Naive thymus-derived CD4-positive, alpha-beta T cell (primary cell): ENCODE results near the gene UNCX. TPM values are rescaled to one million over a fixed set of nuclear protein-coding genes. Genes with fewer than 3 reads are reported as not detected.
A peak's percentile ranks its signal among the peaks of the same experiment; 100 is the strongest.

Source experiments
- ATAC-seq: fragments of 150-1000 bp; cut with Tn5 transposase; 2 replicates; pipeline ENCODE4 v1.10.0; 2021; ENCODE audit warnings: mild to moderate bottlenecking, moderate library complexity
- CTCF ChIA-PET: fragments of 350-600 bp; sonication (Branson Sonifier 250); formaldehyde crosslinking; loops from one replicate; lab custom pipeline; 2021; ENCODE audit warnings: antibody characterized with exemption; lab: Charles Lee
- POLR2A ChIA-PET: fragments of 350-600 bp; sonication (Branson Sonifier 250); formaldehyde crosslinking; loops from one replicate; lab custom pipeline; 2021; ENCODE audit warnings: antibody characterized with exemption, inconsistent platforms; lab: Charles Lee
- DNase-seq, 9 donors: peaks; one replicate each; pipeline versions ENCODE4 v3.0.0 to v3.0.0-alpha.2; 2020 to 2022; ENCODE audit warnings: mixed read lengths in 1 of 9
- H3K27ac ChIP-seq: one replicate; pipeline ENCODE4 v1.7.0; 2013; ENCODE audit warnings: mild to moderate bottlenecking, low read depth, low read length, moderate library complexity
- H3K27me3 ChIP-seq, 2 donors: one replicate each; pipeline ENCODE4 v1.7.0; 2013; ENCODE audit warnings: low read length in 2 of 2, mild to moderate bottlenecking in 2 of 2, moderate library complexity in 2 of 2; ENCODE audit not compliant: control insufficient read depth in 2 of 2, insufficient read depth in 2 of 2
- H3K36me3 ChIP-seq, 3 experiments: 1 replicate in 2 of 3; 2 replicates in 1 of 3; pipeline ENCODE4 v1.7.0; 2013; ENCODE audit warnings: low read length in 3 of 3, mild to moderate bottlenecking in 3 of 3, moderate library complexity in 1 of 3; ENCODE audit not compliant: insufficient read depth in 3 of 3, control insufficient read depth in 2 of 3
- H3K4me1 ChIP-seq, 2 donors: one replicate each; pipeline ENCODE4 v1.7.0; 2013; ENCODE audit warnings: low read length in 2 of 2, mild to moderate bottlenecking in 2 of 2, moderate library complexity in 1 of 2; ENCODE audit not compliant: control insufficient read depth in 2 of 2, insufficient read depth in 2 of 2
- H3K4me3 ChIP-seq: 2 replicates; pipeline ENCODE4 v1.7.0; 2013; ENCODE audit warnings: mild to moderate bottlenecking, low read length
- H3K9me3 ChIP-seq, 3 experiments: 1 replicate in 2 of 3; 2 replicates in 1 of 3; pipeline ENCODE4 v1.7.0; 2013; ENCODE audit warnings: low read length in 3 of 3; ENCODE audit not compliant: control insufficient read depth in 2 of 3
- H3K27ac Mint-ChIP-seq, 9 donors: one replicate each; pipeline ENCODE4 v1.8.0; 2020 to 2022; ENCODE audit warnings: mixed read lengths in 9 of 9, mild to moderate bottlenecking in 8 of 9, moderate library complexity in 5 of 9, inconsistent platforms in 2 of 9
- H3K27me3 Mint-ChIP-seq, 5 donors: one replicate each; pipeline ENCODE4 v1.8.0; 2021 to 2022; ENCODE audit warnings: mixed read lengths in 5 of 5, mild to moderate bottlenecking in 1 of 5
- H3K36me3 Mint-ChIP-seq, 5 donors: one replicate each; pipeline ENCODE4 v1.8.0; 2020 to 2022; ENCODE audit warnings: mixed read lengths in 5 of 5, mild to moderate bottlenecking in 3 of 5, inconsistent platforms in 1 of 5
- H3K4me1 Mint-ChIP-seq, 7 donors: one replicate each; pipeline ENCODE4 v1.8.0; 2020 to 2022; ENCODE audit warnings: mixed read lengths in 7 of 7, mild to moderate bottlenecking in 3 of 7, inconsistent platforms in 1 of 7
- H3K4me3 Mint-ChIP-seq, 10 donors: one replicate each; pipeline ENCODE4 v1.8.0; 2020 to 2022; ENCODE audit warnings: mild to moderate bottlenecking in 10 of 10, mixed read lengths in 10 of 10, moderate library complexity in 6 of 10, inconsistent platforms in 2 of 10
- H3K9me3 Mint-ChIP-seq, 11 donors: one replicate each; pipeline ENCODE4 v1.8.0; 2020 to 2022; ENCODE audit warnings: mixed read lengths in 11 of 11, mild to moderate bottlenecking in 4 of 11, inconsistent platforms in 1 of 11, moderate library complexity in 1 of 11
- intact Hi-C, 2 donors: fragments of 100-400 bp; cut with micrococcal nuclease; formaldehyde crosslinking; loops; one replicate each; pipeline ENCODE4 v1.15.1; 2023
- polyA plus RNA-seq, 2 donors: library from polyadenylated mRNA; unstranded; fragments of 300-500 nt; fragmentation: Illumina TruSeq; gene quantifications; one replicate each; pipeline ENCODE4 v1.2.3, GENCODE V29; 2021
- total RNA-seq, 6 experiments: library from RNA in 5 of 6; stranded (reverse) in 5 of 6; gene quantifications; 1 replicate in 5 of 6; 2 replicates in 1 of 6; pipeline ENCODE4 v1.2.3 and lab custom pipeline; 2021 to 2026

UNCX gene
- total and polyA plus RNA-seq, 7 experiments from 2014 or later = not detected

- no peaks in the 10 kb centered on the region for H3K36me3 ChIP-seq
- H3K4me1 Mint-ChIP-seq = peaks cover 0 to 37% (median 19%) of the 10 kb centered on the region in 7 donors
- intact Hi-C loops = no loop called here
- H3K36me3 Mint-ChIP-seq = no peaks in the 10 kb centered on the region
- no peak for ATAC-seq
- peaks cover 0 to 1% (median 0%) of the 10 kb centered on the region in 11 donors for H3K9me3 Mint-ChIP-seq
- no peak overlapping the region for H3K4me3 ChIP-seq
- no peak for DNase-seq
- peaks cover 65 to 83% (median 66%) of the 10 kb centered on the region in 5 donors for H3K27me3 Mint-ChIP-seq
- H3K4me3 Mint-ChIP-seq = peak overlapping the region in 6 of 10 donors; percentile 5 to 65 (median 24)
- POLR2A ChIA-PET = no interaction called here
- H3K27ac Mint-ChIP-seq = peak overlapping the region in 2 of 9 donors; percentile 38 to 42
- peaks cover 3 to 9% of the 10 kb centered on the region in 2 donors for H3K4me1 ChIP-seq
- H3K27ac ChIP-seq = no peak overlapping the region
- peaks cover 10 to 28% of the 10 kb centered on the region in 2 donors for H3K27me3 ChIP-seq
- H3K9me3 ChIP-seq = peaks cover 0 to 4% (median 0%) of the 10 kb centered on the region in 3 experiments
- CTCF ChIA-PET = no interaction called here
Measured at GRCh38 chr7:1248143-1248915, 15.7 kb downstream of the UNCX start.

- no peaks in the 10 kb centered on the region for H3K36me3 ChIP-seq
- Mint-ChIP-seq H3K36me3 (no peaks in the 10 kb centered on the region), H3K4me3 (peak overlapping the region in 3 of 10 donors; percentile 22 to 65 (median 25)), H3K4me1 (peaks cover 0 to 30% (median 19%) of the 10 kb centered on the region in 7 donors), H3K27me3 (peaks cover 60 to 83% (median 65%) of the 10 kb centered on the region in 5 donors), H3K9me3 (peaks cover 0 to 1% (median 0%) of the 10 kb centered on the region in 11 donors), H3K27ac (no peak overlapping the region)
- no peak overlapping the region for H3K4me3 ChIP-seq
- no peak overlapping the region for H3K27ac ChIP-seq
- peaks cover 3 to 9% of the 10 kb centered on the region in 2 donors for H3K4me1 ChIP-seq
- CTCF ChIA-PET = no interaction called here
- H3K27me3 ChIP-seq = peaks cover 10 to 20% of the 10 kb centered on the region in 2 donors
- POLR2A ChIA-PET = no interaction called here
- intact Hi-C loops = no loop called here
- peaks cover 0 to 4% (median 0%) of the 10 kb centered on the region in 3 experiments for H3K9me3 ChIP-seq
- DNase-seq = no peak
- no peak for ATAC-seq
Measured at GRCh38 chr7:1248916-1249581, 16.4 kb downstream of the UNCX start.

GRCh38 chr7:1249731-1250130 lies 17.1 kb downstream of the UNCX start:
- CTCF ChIA-PET = no interaction called here
- ATAC-seq = no peak

GRCh38 chr7:1250901-1251300 lies 18.2 kb downstream of the UNCX start:
- H3K36me3 Mint-ChIP-seq = no peaks in the 10 kb centered on the region
- POLR2A ChIA-PET = no interaction called here
- peaks cover 6 to 12% of the 10 kb centered on the region in 2 donors for H3K27me3 ChIP-seq

More at GRCh38 chr7:1249731-1250130, 17.1 kb downstream of the UNCX start:
- H3K36me3 Mint-ChIP-seq = no peaks in the 10 kb centered on the region
- Histone ChIP-seq H3K9me3 (no peaks in the 10 kb centered on the region), H3K27me3 (peaks cover 10 to 14% of the 10 kb centered on the region in 2 donors), H3K36me3 (no peaks in the 10 kb centered on the region), H3K27ac (no peak overlapping the region), H3K4me1 (peaks cover 3 to 9% of the 10 kb centered on the region in 2 donors), H3K4me3 (no peak overlapping the region)
- H3K27me3 Mint-ChIP-seq = peaks cover 53 to 80% (median 60%) of the 10 kb centered on the region in 5 donors
- POLR2A ChIA-PET = no interaction called here
- no peak overlapping the region for H3K27ac Mint-ChIP-seq
- no peak for DNase-seq
- H3K4me1 Mint-ChIP-seq = peaks cover 0 to 27% (median 19%) of the 10 kb centered on the region in 7 donors
- no peak overlapping the region for H3K4me3 Mint-ChIP-seq
- intact Hi-C loops = no loop called here
- H3K9me3 Mint-ChIP-seq = peaks cover 0 to 1% (median 0%) of the 10 kb centered on the region in 11 donors

DNA sequence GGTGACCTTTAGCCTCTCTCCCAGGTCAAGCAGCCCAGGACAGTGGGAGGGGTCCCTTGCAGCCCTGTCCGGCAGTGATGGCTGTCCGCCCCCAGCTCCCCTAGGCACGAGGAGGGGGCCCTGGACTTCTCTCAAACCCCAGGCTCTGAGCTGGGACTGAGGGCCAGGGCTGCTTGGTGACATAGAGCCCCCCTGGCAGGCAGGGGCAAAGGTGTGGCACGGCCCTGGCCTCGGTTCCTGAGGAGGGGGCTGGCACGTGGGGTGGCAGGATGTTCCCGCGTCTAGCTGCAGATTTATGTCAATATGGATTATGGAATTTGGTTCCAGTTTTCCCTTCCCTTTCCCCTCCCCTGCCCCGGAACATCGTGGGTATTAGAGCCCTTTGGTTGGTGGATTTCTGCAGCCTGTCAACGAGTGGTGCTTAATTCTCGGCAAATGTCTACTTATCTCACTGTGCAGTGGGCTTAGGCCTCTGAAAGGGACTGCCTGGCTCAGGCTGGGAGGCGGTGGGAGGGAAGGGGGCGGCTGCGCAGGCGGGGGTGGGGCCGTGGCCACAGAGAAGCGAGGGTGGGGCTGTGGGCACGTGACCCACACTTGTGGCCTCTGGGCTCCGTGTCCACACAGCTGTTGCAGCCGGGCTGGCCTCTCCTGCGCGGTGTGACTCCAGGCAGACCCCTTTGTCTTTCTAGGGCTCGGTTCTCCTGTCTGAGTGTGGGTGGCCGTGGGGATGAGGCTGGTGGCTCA lies 19.3 kb downstream of the UNCX start:
- no peaks in the 10 kb centered on the region for H3K9me3 ChIP-seq
- peaks cover 6 to 12% of the 10 kb centered on the region in 2 donors for H3K27me3 ChIP-seq
- peaks cover 42 to 74% (median 50%) of the 10 kb centered on the region in 5 donors for H3K27me3 Mint-ChIP-seq
- intact Hi-C loops = no loop called here
- H3K36me3 ChIP-seq = no peaks in the 10 kb centered on the region
- no peak for ATAC-seq
- H3K36me3 Mint-ChIP-seq = no peaks in the 10 kb centered on the region
- no peak for DNase-seq
- CTCF ChIA-PET = no interaction called here
- H3K27ac Mint-ChIP-seq = no peak overlapping the region
- no peak overlapping the region for H3K4me3 ChIP-seq
- POLR2A ChIA-PET = no interaction called here
- H3K4me3 Mint-ChIP-seq = no peak overlapping the region
- no peak overlapping the region for H3K27ac ChIP-seq
- peaks cover 0 to 11% (median 7%) of the 10 kb centered on the region in 7 donors for H3K4me1 Mint-ChIP-seq
- H3K9me3 Mint-ChIP-seq = no peaks in the 10 kb centered on the region
- peaks cover 3 to 9% of the 10 kb centered on the region in 2 donors for H3K4me1 ChIP-seq

More at GRCh38 chr7:1250901-1251300, 18.2 kb downstream of the UNCX start:
- H3K27ac ChIP-seq = no peak overlapping the region
- H3K4me1 ChIP-seq = peaks cover 3 to 9% of the 10 kb centered on the region in 2 donors
- DNase-seq = no peak
- no peak overlapping the region for H3K27ac Mint-ChIP-seq
- H3K4me3 ChIP-seq = no peak overlapping the region
- ATAC-seq = no peak
- no peaks in the 10 kb centered on the region for H3K9me3 ChIP-seq
- peaks cover 45 to 74% (median 53%) of the 10 kb centered on the region in 5 donors for H3K27me3 Mint-ChIP-seq
- H3K36me3 ChIP-seq = no peaks in the 10 kb centered on the region
- no peak overlapping the region for H3K4me3 Mint-ChIP-seq
- intact Hi-C loops = no loop called here
- CTCF ChIA-PET = no interaction called here
- peaks cover 0 to 22% (median 16%) of the 10 kb centered on the region in 7 donors for H3K4me1 Mint-ChIP-seq
- H3K9me3 Mint-ChIP-seq = peaks cover 0 to 1% (median 0%) of the 10 kb centered on the region in 11 donors

DNA sequence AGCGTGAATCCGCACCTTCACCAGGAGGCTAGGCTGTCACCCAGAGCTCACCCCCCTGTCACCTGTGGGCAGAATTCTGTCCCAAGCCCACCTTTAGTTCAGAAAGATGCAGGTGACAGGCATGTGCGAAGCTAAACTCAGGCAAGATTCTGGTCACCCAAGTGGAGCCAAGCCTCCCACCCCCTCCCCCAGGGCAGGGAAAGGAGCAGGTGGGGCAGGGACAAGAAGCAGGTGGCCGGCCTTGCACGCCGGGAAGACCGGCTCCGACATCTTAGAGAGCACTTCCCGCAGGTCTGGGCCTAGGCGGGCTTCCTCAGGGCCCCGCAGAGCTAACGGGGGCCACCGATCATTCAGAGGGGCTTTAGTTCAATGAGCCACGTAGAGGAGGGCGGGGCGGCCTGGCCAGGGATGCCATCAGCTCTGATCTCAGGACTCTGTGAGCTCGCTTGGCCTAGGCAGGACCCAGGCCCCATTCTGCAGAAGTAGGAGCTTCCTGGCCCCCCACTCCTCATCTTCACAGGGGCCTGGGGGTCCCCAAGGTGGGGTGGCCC lies 19.9 kb downstream of the UNCX start:
- Mint-ChIP-seq H3K9me3 (no peaks in the 10 kb centered on the region), H3K4me3 (no peak overlapping the region), H3K27ac (no peak overlapping the region), H3K27me3 (peaks cover 42 to 75% (median 50%) of the 10 kb centered on the region in 5 donors), H3K36me3 (no peaks in the 10 kb centered on the region), H3K4me1 (peaks cover 0 to 9% (median 7%) of the 10 kb centered on the region in 7 donors)
- H3K36me3 ChIP-seq = no peaks in the 10 kb centered on the region
- CTCF ChIA-PET = no interaction called here
- no peak for ATAC-seq
- H3K4me3 ChIP-seq = no peak overlapping the region
- H3K27ac ChIP-seq = no peak overlapping the region
- H3K27me3 ChIP-seq = peaks cover 6 to 9% of the 10 kb centered on the region in 2 donors
- intact Hi-C loops = no loop called here
- peaks cover 3 to 9% of the 10 kb centered on the region in 2 donors for H3K4me1 ChIP-seq
- POLR2A ChIA-PET = no interaction called here
- H3K9me3 ChIP-seq = no peaks in the 10 kb centered on the region
- no peak for DNase-seq
